Stimulated activated CD4-positive, alpha-beta T cell treated with anti-CD3 and anti-CD28 coated beads, TNF-alpha, amount 100 ng/mL, for 4 hours (primary cell): ENCODE data around the gene VAV1.
"Not testable (repeated sequence)": the region's sequence is repeated elsewhere in the genome, so short reads cannot be mapped to it uniquely, and the experiment has no call there.

Source experiments
- DNase-seq, 3 experiments: peaks; one replicate each; pipeline ENCODE4 v3.0.0-alpha.2; 2020; ENCODE audit warnings: low read depth in 3 of 3

VAV1 gene

GRCh38 chr19:6761053-6761676 is 11.3 kb upstream of the VAV1 start:
- DNase-seq, result no peak

DNA sequence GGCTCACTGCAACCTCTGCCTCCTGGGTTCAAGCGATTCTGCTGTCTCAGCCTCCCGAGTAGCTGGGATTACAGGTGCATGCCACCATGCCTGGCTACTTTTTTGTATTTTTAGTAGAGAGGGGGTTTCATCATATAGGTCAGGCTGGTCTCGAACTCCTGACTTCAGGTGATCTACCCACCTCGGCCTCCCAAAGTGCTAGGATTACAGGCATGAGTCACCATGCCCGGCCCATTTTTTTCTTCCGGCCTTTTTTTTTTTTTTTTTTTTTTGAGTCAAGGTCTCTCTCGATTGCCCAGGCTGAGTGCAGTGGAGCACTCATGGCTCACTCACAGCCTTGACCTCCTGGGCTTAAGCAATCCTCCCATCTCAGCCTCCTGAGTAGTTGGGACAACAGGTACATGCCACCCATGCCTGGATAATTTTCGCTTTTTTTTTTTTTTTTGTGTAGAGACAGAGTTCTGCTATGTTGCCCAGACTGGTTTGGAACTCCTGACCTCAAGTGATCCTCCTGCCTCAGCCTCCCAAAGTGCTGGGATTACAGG is 10.2 kb upstream of the VAV1 start:
- not testable (repeated sequence) for DNase-seq

DNA sequence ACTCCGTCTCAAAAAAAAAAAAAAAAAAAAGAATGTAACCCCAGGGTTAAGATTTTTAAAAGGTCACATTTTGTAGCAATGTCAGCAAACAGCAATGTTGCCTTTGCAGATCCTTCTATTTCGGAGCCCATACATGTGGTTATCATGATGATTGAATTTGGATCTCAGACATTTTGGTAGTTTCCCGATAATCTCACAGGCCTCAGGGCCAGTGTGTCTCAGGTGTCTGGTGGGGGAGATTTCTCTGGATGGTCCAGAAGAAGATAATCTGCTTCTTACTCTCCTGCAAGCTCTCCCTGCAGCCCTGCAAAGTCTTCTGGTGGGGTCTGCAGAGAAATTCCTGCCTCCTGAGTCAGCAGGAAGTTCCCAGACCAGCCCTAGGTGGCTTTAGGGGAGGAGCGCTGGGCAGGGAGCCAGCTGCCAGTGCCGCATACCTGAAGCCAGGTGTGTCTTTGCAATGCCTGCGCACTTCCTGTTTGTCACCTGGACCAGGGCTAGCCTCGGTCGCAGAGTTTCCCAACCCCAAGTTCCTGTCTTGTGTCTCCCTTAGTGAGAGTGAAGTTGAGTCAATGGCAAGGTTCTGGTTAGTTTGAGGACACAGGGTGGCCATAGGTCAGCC is 6.7 kb upstream of the VAV1 start:
- no peak for DNase-seq

DNA sequence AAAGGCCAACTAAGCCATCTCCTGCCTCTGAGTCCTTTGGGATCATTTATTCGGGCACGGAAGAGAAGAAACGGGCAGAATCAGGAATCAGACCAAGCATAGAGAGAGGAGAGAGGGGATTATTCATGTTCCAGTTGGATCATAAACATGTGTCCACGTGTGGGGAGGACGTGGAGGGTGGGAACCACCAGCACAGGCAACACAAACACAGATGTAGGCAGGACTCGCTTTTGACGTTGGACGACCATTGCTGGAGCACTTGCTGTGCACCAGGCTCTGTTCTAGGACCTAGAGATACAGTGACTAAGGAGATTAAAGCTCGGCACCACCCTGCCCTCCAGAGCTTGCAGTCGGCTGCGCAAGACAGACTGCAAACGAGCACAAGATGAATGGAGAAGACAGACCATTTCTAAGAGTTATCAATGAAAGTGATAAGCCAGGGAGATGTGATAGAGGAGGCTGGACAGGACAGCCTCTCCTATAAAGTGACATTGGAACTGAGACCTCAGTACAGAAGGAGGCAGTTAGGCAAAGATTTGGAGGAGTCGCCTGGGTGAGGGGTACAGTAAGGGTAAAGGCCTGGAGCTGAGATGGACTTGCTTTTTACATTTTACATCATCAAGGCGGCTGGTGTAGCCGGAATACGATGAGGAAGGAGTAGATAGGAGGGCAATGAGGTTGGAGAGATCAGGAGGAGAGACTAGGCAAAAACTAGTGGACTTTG is 6.0 kb upstream of the VAV1 start:
- no peak for DNase-seq

- DNase-seq, result no peak
Observed at GRCh38 chr19:6767081-6767356, 5.5 kb upstream of the VAV1 start.

GRCh38 chr19:6767357-6768235 is 4.9 kb upstream of the VAV1 start, which contains the start of gene SH2D3A:
TSS of gene SH2D3A (minus strand) at chr19:6767435. CDS start at chr19:6763748, 3,687 bp downstream.
- DNase-seq, result peak; percentile 88 to 94 (median 93)

DNA sequence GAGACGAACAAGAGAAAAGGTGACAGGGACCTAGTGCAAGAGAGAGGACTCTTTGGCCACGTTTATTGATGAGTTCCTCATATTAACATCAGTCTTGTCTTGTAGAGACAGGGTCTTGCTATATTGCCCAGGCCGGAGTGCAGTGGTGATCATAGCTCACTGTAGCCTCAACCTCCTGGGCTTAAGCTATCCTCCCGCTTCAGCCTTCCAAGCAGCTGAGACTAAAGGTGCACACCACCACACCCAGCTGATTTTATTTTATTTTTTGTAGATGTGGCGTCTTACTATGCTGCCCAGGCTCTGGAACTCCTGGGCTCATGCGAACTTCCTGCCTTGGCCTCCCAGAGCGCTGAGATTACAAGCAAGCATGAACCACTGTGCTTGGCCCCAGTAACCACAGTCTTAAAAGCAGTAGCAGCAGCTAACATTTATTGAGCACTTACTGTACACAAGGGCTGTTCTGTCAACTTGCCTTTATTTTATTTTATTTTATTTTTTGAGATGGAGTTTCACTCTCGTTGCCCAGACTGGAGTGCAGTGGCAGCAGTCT is 4.2 kb upstream of the VAV1 start:
- DNase-seq, result no peak

DNA sequence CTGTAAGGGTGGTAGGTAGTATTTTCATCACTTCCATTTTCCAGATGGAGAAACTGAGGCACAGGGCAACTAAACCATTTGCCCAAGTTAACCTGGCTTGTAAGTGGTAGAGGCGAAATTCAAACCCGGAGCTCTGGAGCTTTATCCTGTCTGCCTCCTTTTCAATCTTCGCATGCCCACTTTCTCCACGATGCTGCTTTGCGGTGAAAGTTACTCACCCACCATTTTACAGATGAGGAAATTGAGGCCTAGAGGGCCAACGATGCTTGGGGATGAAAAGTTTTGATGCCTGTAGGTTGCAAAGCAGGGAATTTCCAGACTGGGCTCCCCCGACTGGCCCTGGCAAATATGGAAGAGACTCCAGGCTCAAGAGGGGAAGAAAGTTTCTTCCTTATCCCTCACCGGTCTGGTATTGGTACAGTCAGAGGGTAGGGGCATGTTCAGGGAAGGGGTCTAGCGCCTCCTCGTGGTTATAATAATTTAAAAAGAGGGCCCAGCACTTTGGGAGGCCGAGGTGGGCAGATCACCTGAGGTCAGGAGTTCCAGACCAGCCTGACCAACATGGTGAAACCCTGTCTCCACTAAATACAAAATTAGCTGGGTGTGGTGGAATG is 3.4 kb upstream of the VAV1 start:
- DNase-seq, result no peak

DNA sequence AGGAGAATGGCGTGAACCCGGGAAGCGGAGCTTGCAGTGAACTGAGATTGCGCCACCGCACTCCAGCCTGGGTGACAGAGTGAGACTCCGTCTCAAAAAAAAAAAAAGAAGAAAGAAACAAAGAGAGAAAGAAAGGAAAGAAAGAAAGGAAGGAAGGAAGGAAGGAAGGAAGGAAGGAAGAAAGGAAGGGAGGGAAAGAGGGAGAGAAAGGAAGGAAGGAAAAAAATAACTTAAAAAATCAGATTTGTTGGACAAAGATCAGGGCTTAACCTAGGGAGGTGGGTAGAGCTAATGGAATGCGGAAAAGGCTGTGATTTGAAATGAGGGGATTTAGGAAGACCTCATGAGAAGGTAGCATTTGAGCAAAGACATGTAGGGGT is 870 bp upstream of the VAV1 start:
- not testable (repeated sequence) for DNase-seq

DNA sequence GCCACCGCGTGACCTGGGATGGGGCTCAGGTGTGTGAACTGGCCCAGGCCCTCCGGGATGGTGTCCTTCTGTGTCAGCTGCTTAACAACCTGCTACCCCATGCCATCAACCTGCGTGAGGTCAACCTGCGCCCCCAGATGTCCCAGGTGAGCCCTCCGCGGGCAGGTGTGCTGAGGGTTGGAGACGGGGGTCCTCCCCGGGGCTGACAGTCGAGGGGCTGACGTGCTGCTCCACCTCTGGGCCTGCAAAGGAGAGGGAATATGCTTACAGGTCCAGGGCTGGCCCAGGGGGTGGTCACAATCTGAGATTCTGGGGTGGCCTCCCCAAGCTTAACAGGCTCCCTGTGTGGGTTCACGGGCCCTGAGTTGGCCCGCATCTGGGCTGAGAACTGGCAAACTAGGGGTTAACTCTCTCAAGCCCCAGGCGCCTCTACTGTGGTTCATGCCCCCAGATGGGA is 386 bp downstream of the VAV1 start:
- DNase-seq, result no peak

DNA sequence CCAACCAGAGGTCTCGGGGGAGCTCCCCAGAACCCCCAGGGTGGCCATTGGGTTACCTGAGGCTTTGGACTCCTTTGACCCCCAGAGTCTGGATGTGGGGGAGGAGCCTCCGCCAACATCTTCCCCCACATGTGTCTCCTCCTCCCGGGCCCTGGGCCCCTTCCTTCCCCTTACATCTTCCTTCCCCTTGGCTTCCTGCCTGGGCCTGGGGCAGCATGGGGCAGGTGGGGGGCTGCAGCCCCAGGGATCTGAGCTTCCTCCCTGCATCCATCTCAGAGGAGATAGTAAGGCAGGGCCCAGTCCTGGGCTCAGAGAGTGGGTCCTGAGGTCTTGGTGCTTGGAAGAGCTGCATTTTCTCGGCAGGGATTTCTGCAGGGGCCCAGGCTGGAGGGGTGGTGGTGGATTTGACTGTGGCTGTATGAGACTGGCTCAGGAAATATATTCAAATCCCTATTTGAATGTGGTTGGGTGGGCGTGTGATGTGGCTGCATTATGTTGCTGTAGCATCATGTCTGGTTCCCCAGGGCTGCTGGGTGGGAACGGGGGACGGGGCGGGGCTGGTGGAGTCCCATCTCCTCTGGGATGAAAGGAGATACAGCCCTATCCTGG is 919 bp downstream of the VAV1 start:
- DNase-seq, result peak in 2 of 3 experiments; percentile 24 to 28

GRCh38 chr19:6774821-6775707 is 2.6 kb downstream of the VAV1 start:
- DNase-seq, result no peak

DNA sequence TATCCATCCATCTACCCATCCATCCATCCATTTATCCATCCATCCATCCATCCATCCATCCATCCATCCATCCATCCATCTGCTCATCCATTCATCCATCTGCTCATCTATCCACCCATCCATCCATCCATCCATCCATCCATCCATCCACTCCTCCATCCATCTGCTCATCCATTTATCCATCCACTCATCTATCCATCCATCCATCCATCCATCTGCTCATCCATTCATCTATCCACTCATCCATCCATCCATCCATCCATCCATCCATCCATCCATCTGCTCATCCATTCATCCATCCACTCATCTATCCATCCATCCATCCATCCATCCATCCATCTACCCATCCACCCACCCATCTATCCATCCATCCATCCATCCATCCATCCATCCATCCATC is 3.5 kb downstream of the VAV1 start:
- not testable (repeated sequence) for DNase-seq

- DNase-seq, result no peak
Observed at GRCh38 chr19:6776999-6777398, 4.5 kb downstream of the VAV1 start.

DNA sequence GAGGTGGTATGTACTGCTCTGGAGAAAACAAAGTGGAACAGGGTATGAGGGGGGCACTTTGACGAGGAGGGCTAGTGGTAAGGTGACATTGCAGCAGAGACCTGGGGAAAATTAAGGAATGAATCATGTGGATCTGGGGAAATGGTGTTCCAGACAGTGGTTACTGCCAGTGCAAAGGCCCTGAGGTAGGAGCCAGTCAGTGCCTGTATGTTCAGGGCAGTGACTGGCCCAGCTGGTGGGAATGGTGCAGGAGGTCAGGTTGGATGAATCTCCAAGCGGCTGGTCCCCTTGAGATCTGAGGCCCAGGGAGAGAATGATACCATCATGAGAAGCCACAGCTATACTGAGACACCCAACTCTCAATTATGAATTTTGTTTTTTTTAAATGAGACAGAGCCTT is 4.9 kb downstream of the VAV1 start:
- no peak for DNase-seq

DNA sequence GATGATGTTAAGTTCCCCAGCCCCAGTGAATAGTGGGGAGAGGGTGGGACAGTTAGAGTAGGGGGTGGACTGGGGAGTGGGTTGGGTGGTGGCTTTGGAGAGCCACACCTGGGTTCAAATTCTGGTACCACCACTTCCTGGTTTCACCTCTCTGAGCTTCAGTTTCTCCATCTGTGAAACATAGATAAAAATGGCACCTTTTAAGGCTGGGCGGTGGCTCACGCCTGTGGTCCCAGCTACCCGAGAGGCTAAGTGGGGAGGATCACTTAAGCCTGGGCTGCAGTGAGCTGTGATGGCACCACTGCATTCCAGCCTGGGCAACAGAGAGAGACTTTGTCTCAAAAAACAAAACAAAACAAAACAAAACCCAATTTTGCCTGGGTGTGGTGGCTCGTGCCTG is 5.9 kb downstream of the VAV1 start:
- DNase-seq, result no peak

- DNase-seq, result no peak
Observed at GRCh38 chr19:6779206-6779605, 6.7 kb downstream of the VAV1 start.

DNA sequence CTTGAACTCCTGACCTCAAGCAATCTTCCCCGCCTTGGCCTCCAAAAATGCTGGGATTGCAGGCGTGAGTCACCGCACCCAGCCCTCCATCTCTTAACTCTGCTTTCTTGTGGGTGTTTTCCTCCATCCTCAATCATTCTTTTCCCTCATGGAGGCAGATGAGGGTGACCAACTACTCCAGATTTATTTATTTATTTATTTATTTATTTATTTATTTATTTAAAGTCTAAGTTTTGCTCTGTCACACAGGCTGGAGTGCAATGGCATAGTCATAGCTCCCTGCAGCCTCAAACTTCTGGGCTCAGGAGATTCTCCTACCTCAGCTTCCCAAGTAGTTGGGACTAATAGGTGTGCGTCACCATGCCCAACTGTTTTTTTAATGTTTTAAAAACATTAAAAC is 14.9 kb downstream of the VAV1 start:
- DNase-seq, result no peak

GRCh38 chr19:6788896-6789295 is 16.4 kb downstream of the VAV1 start:
- no peak for DNase-seq
